GM19395 (cell line): ENCODE data around the gene PTPRM.

ENCODE experiments used
- ATAC-seq: cut with Tn5 transposase; IDR thresholded peaks from one replicate; pipeline ENCODE4 v1.9.1; 2021; ENCODE audit warnings: mild to moderate bottlenecking, moderate library complexity; ENCODE audit not compliant: unreplicated experiment

Gene PTPRM

DNA sequence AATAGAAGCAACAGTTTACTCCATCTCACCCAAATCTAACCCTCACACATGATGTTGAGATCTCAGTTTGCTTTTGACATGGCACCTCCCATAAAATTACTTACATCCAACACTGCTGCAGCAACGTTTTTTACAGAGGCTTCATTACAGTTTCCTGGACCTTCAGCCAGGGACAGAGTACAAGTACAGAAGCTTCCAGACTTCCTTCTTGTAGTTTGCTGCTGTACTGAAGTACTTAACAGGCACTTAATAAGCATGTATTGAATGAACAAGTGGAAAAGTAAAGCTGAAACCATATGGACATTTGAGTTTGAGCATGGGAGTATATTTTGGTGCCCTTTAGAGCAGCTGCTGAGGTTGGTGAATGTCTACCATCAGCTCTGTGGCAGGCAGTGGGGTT, 514.2 kb downstream of the PTPRM start:
- ATAC-seq: no peak

DNA sequence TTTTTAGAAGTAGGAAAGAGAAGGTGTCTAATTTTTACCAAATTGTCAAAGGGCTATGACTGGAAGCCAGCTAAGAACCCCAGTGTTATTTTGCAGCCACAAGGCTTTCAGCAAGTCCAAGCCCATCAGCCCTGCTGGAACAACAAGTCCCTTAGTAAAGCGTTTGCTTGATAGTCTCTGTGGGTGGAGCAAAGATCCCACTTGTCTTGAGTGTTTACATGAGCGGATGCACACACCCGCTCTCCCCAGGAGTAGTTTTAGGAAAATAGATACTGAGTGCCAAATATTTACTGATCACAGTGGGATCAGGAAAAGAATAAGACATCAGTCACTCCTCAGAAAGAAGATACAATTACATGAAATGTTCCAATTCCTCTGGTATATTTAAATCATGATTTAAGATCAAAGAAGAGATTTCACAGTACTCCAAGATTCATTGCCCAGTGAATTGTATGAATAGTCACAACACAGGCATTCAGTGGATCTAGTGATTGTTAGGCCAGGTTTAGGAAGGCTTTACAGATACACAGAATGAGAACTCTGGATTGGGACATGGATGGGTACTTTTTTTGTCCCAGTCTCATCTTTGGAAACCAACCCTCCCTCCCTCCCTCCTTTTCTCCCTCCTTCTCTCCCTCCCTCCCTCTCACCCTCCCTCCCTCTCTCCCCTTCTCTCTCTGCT, 514.9 kb downstream of the PTPRM start:
- ATAC-seq: no peak

DNA sequence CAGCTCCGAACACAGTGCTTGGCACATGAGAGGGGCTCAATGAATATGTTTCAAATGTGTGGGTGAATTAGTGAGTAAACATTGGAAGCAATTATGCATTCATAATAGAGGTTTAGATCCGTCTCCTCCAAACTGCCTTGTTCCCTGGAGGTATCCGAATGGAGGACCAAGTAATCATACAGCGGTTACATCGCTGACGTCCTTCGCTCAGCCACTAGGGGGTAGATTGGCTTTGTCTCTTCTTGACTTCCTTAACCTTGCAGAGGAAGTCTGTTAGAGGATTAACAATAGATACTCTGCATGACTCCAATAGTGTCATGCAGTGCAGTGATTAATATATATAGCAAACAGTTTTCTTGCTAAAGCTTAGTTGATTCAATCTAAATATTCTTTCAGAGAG, 517.0 kb downstream of the PTPRM start:
- no peak for ATAC-seq

DNA sequence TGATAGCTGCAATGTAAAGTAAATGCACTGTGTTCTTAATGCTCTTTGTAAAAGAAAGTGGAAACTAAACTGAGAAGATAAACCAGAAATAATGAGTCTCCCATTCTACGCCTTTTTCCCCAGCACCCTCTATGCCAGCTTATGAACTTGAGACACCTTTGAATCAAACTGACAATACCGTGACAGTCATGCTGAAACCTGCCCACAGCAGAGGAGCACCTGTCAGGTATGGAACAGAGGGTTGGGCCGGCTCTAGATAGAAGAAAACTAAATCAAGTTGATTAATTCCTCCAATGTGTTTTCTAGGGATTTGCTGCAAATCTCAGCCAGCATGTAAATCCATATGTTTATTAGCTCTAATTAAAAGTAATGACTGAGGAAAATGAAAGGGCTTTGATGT, 521.5 kb downstream of the PTPRM start:
- ATAC-seq: no peak

DNA sequence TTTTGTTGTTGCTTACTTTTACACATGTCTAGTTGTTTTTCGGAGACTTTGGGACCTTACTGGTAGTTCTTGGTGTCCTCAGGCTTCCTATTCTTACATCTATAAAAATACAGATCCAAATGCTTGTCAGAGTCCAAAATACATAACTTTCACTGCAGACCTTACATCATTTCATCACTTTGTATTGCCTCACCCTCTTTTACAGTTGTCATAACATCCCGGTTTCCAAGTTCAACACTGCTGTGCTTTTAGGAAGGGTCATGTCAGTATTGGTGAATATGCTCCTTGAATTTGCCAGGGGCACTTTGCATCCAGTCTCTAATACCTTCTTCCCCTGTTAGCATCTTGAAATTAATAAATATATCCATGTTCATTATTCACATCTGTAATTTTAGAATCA, 523.9 kb downstream of the PTPRM start:
- ATAC-seq: no peak

DNA sequence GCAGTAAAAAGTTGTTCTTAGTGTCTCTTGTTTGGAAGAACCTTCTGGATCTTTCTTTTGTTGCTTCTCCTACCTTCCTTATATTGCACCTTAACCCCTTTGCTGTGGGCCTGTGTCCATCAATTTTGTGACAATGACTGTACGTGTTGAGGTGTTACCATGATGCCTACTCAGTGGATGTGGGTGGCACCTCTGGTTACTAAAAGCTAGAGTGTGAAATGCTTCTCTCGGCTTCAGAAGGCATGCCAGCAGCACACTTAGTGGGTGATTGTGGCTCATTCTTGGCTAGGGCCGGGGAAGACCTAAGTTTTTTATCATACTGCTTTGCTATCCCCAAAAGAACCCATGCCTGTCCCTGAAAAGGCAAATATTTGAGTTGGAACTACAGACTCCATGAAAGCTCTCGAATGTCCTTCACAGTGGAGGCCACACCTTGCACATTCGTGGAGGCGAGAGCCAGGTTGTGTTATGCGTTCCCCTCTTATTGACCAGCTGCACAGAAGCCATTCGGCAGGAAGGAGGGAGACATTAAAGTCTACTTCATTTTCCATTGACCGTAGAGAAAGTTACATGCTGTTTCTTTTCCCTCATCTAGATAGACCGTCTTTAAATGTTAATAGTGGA, 528.9 kb downstream of the PTPRM start:
- ATAC-seq: no peak

DNA sequence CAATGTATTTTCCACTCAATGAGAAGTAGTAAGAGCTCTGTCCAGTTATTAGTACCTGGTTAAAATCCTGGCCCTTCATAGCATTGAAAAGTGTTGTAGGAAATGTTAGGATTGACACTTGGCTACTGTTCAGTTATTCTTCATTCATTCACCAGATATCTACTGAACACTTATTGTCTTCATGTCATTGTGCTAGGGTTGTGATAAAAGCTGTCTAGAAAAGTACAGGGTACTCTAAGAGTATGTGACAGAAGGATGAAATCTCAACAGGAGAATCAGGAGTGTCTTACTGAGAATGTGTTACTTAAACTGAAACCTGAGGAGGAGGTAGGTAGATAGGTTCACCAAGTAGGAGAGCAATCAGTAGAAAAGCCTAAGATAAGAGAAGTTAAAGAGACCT, 530.3 kb downstream of the PTPRM start:
- no peak for ATAC-seq

DNA sequence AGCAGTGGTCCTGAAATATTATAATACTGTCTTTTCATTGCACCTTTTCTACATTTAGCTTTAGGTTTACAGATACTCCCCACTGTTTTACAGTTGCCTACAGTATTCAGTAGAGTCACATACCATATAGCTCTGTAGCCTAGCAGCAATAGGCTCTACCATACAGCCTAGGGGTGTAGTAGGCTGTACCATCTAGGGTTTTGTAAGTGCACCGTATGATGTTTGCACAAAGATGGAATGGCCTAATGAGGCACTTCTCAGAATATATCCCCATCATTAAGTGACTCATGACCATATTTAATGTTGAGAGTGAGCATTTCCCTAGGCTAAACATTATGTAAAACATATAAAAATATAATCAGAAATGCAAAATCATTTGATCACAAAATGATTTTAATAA, 530.8 kb downstream of the PTPRM start:
- no peak for ATAC-seq

DNA sequence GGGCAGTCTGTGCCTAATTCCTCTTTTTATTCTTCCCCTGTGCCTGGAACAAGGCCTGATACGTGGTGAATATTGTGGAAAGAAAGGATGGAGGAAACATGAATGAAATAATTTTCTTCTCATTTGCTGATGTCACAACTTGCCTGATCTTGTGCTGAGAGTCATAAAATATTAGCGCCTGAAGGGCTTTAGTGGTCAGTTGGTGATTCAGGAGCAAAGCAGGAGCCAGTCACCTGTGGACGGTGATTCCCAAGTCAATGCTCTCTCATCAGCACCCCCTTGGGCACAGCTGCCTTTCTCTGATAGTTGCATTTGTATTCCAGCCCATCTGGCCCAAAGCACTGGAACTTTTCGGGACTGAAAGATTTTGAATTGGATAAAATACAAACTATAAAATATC, 539.5 kb downstream of the PTPRM start:
- ATAC-seq: no peak

DNA sequence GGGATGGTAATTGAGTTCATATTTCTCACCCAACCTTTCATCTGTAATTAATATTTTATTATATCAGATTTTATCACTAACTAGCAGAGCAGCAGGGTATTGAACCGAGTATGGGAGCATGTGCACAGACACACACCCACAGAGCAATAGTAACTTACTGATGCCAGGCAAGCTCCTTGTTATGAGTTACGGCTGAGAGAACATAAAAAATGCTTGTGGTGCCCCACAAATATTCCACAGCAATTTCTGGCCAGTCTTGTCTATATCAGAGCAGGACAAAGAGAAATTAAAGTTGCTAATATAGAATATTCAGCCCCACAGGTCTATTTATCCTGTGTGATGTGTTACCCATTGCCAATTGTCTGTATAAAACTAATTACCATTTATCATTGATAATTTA, 540.3 kb downstream of the PTPRM start:
- ATAC-seq: no peak

DNA sequence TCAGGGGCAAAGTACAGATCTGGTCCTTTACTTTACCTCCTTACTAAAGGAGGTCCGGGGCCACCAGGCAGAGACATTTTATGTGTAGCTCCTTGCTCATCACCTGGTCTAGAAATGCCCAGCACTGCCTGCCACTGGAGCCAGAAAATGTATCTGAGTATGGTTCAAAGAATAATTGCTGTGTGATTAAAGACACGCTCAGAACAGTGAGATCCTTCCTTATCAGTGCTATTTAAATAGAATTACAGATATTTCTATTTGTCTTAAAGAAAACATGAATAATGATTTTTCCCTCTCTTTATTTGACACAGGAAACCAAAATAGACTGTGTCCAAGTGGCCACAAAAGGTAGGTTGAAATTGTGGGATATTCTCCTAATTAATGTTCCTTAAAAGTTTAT, 547.4 kb downstream of the PTPRM start:
- no peak for ATAC-seq

DNA sequence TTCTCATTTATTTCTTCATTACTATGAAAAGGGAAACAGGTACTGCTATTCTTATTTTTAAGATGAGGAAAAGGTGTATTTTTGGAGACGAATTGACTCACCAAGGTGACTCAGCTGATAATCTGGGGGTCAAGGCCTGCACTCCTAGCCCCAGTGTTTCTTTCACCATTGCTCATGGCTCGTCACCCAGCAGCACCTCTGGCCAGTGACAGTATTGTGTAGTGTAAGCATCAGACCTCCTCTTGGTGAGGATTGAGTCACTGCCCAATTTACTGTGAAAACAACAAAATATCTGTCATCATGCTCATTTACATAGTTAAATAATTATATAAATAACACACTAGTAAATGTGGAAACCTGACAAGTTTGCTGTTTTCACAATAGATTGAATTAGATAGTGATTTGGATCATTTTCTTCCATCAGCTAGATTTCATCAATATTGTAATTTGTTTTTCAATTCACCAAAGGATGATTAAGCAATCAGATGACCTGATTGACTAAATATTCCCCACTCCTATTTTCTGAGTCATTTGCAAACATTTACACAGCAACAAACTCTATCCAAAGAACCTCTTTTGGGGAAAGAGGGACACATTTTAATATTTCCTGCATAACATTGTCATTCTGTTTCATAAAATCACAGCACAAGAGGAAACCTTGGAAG, 549.4 kb downstream of the PTPRM start:
- no peak for ATAC-seq

DNA sequence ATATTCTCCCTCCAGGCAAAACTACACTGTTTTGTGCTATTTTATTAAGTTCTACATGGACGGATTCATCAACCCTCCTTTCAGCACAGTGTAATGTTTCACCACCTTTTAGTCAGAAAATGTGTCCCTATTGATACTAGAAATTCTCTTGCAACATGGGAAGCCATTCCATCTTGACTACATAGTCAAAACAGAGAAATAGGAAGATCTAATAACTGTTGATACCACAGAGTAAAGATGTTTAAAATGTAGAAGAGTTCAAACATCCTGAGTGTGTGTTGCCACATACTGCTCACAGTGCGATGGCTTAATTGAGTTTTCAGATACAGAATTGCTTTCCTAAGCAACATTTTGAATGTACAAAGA, 549.9 kb downstream of the PTPRM start:
- ATAC-seq: no peak

DNA sequence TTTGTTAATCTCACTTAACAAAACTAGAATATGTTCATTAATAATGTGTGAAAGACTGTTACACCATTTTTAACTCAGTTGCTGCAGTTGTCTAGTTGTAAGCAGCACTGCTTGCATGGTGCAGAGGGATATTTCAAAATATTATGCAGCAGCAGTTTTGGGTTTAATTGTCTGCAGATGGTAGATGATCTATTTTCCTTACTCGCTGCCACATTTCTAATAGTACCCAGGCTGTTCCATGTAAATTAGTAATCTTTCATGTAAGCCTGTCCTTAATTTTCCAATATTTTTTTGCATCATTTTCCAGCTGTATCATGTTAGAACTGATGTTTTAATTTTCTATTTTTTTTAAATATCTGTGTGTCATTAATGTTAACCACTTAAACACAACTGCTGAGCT, 554.0 kb downstream of the PTPRM start:
- ATAC-seq: no peak

DNA sequence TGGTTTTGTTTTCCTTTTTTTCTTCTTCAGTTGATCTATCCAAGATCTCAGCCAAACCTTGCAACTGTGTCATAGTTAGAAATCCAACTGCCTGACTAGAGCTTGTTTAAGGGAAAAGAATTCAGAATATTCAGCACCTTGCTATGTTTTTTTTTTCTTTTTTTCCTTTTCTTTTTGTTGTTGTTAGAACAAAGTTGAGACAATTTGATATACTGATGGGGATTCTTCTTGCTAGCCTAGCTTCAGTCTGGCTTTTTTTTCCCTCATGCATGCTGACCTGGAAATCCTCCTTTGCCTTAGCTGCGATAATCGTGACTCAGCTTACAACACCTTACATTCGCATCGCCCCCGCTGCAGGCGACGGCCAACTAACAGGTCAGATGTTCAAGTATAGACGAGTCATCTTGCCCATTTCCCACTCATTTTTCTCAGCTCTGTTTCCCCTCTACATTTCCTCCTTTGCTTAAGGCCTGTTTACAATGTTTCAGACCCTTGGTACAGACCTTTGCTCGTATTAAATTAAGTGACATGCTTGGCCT, 554.9 kb downstream of the PTPRM start:
- no peak for ATAC-seq

DNA sequence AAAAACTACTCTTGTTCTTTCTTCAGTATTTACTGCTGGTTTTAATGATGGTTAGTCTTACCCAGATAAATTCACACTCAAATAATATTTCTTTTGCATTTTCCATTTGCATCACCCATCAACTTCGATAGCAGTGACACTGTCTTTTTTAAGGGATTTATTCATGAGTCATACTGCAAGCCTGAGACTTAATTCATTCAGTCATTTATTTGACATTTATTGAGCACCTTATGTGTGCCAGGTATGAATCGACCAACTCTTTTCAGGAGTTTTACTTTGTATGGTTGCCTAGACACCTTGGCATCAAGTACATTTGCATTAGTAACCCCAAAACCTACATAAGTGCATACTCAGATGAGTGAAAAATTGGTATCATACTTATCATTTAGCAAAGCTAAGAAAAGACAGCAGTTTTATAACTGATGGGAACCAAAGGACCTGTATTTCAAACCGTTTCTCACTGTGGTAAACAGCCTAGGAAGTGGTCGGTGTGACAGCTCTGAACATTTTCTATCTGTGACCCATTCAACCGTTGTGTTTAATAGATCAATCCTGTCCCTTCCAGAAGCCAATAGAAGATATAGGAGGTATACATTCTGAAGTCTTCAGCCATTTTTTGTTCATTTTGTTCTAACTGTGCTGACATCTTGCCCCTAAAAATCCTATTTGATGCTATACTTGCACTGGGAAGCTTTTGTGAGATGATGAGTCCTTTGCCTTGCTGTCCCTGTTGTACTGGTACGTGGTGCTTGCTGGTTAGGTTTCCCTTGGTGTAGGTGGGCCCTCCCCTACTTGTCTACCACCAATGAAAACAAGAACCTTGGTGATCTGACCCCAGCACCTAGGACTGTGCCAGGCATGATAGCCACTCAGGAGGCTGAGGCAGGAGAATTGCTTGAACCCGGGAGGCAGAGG, 557.4 kb downstream of the PTPRM start:
- ATAC-seq: no peak

DNA sequence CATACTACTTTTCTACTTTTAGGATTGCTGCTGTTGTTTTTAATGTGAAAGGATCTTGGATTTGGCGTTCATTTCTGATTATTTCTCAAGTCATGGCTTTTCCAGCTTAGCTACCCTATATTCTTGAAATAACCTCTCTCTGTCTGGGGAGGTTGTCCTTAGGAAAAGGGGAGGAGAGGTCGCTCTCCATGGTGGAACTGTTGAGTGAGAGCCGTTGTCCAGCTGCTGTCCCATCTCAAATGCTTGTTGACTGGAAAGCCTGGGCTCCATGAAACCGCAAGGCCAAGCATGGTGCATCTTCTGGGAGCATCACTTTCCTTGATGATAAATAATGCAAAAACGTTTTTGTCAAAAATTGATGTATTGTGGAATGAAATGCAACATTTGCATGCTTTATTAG, 563.0 kb downstream of the PTPRM start:
- no peak for ATAC-seq

DNA sequence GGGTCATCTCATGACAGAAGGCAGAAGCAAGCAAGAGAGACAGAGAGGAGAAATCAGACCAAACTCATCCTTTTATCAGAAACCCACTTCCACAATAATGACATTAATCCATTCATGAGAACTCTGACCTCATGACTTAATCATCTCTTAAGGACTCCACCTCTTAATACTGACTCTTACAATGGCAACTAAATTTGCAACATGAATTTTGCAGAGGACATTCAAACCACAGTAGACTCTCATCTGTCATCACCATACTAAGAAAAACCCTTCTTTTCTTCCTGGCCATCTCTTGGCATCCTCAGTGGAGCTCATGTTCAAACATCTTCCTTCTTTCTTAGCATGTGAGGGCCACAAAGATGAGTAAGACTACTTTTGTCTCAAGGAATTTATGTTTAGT, 565.9 kb downstream of the PTPRM start:
- ATAC-seq: no peak

DNA sequence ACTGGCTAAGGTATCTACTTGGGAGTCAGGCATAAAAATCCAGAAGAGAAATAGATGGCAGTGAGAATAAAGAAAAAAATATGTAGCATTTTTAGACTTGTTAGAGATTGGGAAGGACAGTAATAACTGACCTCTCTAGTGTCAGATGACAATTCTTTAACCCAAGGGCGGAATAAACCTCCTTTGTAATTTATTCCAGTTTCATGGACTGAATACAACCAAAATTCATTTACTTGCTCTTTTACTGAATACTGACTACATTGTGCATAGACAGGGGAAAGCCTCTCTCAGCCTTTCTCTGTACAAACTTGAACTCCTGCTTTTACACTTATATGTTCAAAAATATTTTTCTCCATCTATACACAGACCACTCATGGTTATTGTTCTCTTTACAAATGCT, 566.8 kb downstream of the PTPRM start:
- no peak for ATAC-seq

DNA sequence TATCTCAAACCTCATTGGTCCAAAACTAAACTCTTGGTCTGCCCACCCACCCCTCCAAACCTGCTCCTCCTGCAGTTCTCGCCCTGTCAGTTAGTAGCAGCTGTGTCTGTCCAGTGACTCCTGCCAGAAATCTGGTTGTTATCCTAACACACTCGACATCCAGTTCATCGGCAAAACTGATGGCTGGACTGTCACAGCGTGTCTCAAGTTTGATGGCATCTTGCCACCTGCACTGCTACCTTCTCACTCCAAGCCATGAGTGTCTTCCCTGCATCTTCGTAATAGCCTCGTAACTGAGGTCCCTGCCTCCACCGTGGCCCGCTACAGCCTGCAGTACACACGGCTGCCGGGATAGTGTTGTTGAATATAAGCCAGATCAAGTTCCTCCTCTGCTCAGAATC, 572.0 kb downstream of the PTPRM start:
- no peak for ATAC-seq

DNA sequence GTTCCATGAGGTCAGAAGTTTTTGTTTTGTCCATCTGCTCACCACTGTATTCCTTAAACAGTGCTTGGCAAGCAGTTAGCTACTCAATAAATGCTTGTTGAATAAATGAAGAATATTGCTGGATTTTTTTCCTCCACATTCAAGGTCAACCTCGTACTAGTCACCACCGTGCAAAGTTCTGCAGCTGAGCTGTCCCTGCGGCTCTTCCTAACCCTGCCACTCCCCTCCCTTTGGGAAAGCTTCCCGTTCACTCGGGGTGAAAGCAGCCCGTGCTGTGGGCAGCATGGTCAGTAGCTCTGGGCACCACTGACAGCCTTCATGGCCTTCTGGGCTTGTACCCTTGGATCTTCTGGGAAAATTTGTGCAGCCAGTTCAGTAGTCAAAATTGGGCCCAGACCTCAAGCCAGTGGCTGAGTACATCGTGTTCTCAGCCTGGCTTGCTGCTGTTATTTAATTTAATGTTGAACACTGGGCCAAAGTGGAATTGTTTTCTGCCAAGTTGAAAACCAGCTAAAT, 572.8 kb downstream of the PTPRM start:
- ATAC-seq: no peak
